Transverse colon (tissue), 4 donors: ENCODE data around the gene RNU6-9. TPM values are rescaled to one million over a fixed set of nuclear protein-coding genes. Genes with fewer than 3 reads are reported as not detected.
A peak's percentile ranks its signal among the peaks of the same experiment; 100 is the strongest.

ENCODE experiments used
- DNase-seq: peaks from one replicate; pipeline ENCODE4 v3.0.0-alpha.2; 2019
- H3K27ac ChIP-seq, 4 donors: fragments of 200-600 bp; sonication (generic); 2 replicates each; pipeline ENCODE4 v1.5.1; 2016 to 2018; ENCODE audit warnings: inconsistent platforms in 4 of 4
- H3K27me3 ChIP-seq: fragments of 200-600 bp; sonication (generic); 2 replicates; pipeline ENCODE4 v1.5.1; 2017; ENCODE audit warnings: inconsistent platforms
- H3K36me3 ChIP-seq, 4 donors: fragments of 200-600 bp; sonication (generic); 2 replicates each; pipeline ENCODE4 v1.5.1; 2017 to 2019; ENCODE audit warnings: inconsistent platforms in 4 of 4
- H3K4me1 ChIP-seq, 4 donors: fragments of 200-600 bp; sonication (generic); 2 replicates each; pipeline ENCODE4 v1.5.1; 2017 to 2020; ENCODE audit warnings: inconsistent platforms in 4 of 4
- H3K4me3 ChIP-seq, 4 donors: fragments of 200-600 bp; sonication (generic); 1 replicate in 1 of 4; 2 replicates in 3 of 4; pipeline versions ENCODE4 v1.5.1 to v1.6.1; 2017 to 2019; ENCODE audit warnings: inconsistent platforms in 4 of 4
- H3K9me3 ChIP-seq, 2 donors: fragments of 200-600 bp; sonication (generic); 2 replicates each; pipeline ENCODE4 v1.5.1; 2017 to 2019; ENCODE audit warnings: inconsistent platforms in 2 of 2
- EP300 ChIP-seq: sonication (generic); formaldehyde crosslinking; IDR thresholded peaks from one replicate; pipeline ENCODE4 v1.6.1; 2017; ENCODE audit warnings: antibody characterized with exemption, low read depth
- POLR2A ChIP-seq: fragments of 450-650 bp; IDR thresholded peaks from one replicate; pipeline ENCODE4 v1.6.1; 2016; ENCODE audit warnings: antibody characterized with exemption, mild to moderate bottlenecking, moderate library complexity
- POLR2AphosphoS5 ChIP-seq, 3 donors: sonication (generic); formaldehyde crosslinking; IDR thresholded peaks; one replicate each; pipeline ENCODE4 v1.6.1; 2016; ENCODE audit warnings: antibody characterized with exemption in 3 of 3
- WGBS, 2 donors: methylation state at CpG; one replicate each; pipeline ENCODE4 v1.1.5; 2018; ENCODE audit warnings: low coverage in 1 of 2; 5-methylcytosine and 5-hydroxymethylcytosine counted together
- in situ Hi-C, 4 donors: fragments of 200-750 bp; cut with MboI; loops; one replicate each; pipeline versions ENCODE4 v1.15.0 to v1.15.1; 2017; ENCODE audit warnings: low sequenced_read_pairs in 3 of 4, low pct_ligation_motif_present in 1 of 4, low pct_unique_long_range_greater_than_20kb in 1 of 4
- intact Hi-C: fragments of 100-400 bp; cut with DNase I; formaldehyde crosslinking; loops from one replicate; pipeline ENCODE4 v1.15.1; 2023; ENCODE audit warnings: low total_unique reads
- total RNA-seq, 4 donors: library from RNA; depleted of rRNA; stranded (reverse); fragments of >200 nt; gene quantifications; one replicate each; pipeline ENCODE4 v1.1.0, GENCODE V29; 2016
- TF ChIP-seq, protein P1 (sequence below), 5 experiments: fragments of 200-600 bp in 3 of 5; fragments of 450-650 bp in 2 of 5; sonication (generic) in 3 of 5; IDR thresholded peaks; 1 replicate in 2 of 5; 2 replicates in 3 of 5; pipeline ENCODE4 v1.5.1; 2016 to 2017; ENCODE audit warnings: antibody characterized with exemption in 5 of 5, inconsistent platforms in 3 of 5, mild to moderate bottlenecking in 2 of 5, moderate library complexity in 1 of 5

RNU6-9 gene
- total RNA-seq, 4 donors from 2014 or later: not detected

DNA sequence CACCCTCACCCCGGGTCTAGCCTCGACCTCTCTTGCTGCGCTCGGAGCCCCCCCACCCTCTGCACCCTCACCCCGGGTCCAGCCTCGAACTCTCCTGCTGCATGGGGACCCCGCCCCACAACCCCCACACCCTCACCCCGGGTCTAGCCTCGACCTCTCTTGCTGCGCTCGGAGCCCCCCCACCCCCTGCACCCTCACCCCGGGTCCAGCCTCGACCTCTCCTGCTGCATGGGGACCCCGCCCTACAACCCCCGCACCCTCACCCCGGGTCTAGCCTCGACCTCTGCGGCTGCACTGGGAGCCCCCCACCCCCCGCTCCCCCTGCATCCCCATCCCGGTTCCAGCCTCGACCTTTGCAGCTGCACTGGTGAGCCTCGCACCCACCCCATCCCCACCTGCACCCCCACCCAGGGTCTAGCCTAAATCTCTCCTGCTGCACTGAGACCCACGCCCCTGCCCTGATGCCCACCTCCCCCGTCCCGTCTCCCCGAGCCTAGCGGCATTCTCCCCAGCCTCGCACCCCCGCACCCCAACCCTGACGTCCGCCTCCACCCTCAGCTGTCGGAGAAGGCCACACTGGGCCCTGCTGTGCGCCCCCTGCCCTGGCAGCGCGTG, 32.0 kb upstream of the RNU6-9 start:
- intact Hi-C loops: loop anchor here (5.0 kb wide), 1 partner anchor 56 kb away; the partner anchor contains the start of gene KISS1R
- WGBS, 2 donors: 51% methylated on average over 22 of the region's 35 CpGs; no CpG with 5 or more reads in 1 of the 2 donors
- Histone ChIP-seq H3K36me3 (no peaks in the 10 kb centered on the region), H3K4me1 (peaks cover 6 to 46% (median 41%) of the 10 kb centered on the region in 4 donors), H3K27ac (peak overlapping the region in 2 of 4 donors; percentile 20 to 62), H3K27me3 (peaks cover 37% of the 10 kb centered on the region), H3K9me3 (no peaks in the 10 kb centered on the region), H3K4me3 (peak overlapping the region in 2 of 4 donors; percentile 39 to 45)
- TF ChIP-seq POLR2AphosphoS5 (IDR thresholded peaks at IDR 0.05) (no peak), EP300 (no peak), POLR2A (no peak)
- TF ChIP-seq, protein P1, sequence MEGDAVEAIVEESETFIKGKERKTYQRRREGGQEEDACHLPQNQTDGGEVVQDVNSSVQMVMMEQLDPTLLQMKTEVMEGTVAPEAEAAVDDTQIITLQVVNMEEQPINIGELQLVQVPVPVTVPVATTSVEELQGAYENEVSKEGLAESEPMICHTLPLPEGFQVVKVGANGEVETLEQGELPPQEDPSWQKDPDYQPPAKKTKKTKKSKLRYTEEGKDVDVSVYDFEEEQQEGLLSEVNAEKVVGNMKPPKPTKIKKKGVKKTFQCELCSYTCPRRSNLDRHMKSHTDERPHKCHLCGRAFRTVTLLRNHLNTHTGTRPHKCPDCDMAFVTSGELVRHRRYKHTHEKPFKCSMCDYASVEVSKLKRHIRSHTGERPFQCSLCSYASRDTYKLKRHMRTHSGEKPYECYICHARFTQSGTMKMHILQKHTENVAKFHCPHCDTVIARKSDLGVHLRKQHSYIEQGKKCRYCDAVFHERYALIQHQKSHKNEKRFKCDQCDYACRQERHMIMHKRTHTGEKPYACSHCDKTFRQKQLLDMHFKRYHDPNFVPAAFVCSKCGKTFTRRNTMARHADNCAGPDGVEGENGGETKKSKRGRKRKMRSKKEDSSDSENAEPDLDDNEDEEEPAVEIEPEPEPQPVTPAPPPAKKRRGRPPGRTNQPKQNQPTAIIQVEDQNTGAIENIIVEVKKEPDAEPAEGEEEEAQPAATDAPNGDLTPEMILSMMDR (IDR thresholded peaks at IDR 0.05): no peak
- in situ Hi-C loops: loop anchor here in 1 of 4 donors (25.0 kb wide), 1 partner anchor 126 kb away; the partner anchor contains the start of gene WDR18
- DNase-seq: no peak

DNA sequence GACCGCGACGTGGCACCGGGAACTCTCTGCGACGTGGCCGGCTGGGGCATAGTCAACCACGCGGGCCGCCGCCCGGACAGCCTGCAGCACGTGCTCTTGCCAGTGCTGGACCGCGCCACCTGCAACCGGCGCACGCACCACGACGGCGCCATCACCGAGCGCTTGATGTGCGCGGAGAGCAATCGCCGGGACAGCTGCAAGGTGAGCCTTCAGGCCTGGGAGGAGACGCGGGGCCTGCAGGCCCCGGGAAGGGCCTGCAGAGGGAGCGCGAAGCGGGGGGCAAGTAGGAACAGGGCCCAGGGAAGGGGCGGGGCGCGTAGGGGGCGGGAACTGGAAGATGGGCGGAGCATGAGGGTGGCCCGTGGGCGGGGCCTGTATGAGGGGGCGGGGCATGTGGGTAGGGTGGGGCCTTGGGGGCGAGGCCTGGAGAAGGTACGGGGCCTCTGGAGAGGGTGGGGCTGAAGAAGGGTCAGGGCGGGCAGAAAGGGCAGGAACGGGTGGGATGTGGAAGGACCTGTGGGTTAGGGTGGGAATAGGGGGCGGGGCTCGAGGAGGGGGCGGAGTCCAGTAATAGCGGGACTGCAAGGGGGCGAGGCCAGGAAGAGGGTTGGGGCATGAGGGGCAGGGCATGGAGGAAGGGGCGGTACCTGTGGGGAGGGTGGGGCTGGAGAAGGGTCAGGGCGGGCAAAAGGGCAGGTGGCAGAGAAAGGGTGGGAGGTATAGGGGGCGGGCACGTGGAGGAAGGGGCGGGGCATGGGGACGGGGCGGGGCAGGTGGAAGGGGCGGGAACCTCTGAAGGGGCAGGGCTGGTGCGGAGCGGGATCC, 31.3 kb upstream of the RNU6-9 start:
- DNase-seq: peak; percentile 66
- H3K4me3 ChIP-seq: peak overlapping the region in 1 of 4 donors; percentile 22
- 14 to 47% methylated on average over 4 to 35 of the region's 60 CpGs for WGBS, 2 donors
- intact Hi-C loops: loop anchor here (5.0 kb wide), 1 partner anchor 55 kb away; the partner anchor contains the start of gene KISS1R
- peak overlapping the region in 2 of 4 donors; percentile 20 to 39 for H3K27ac ChIP-seq
- H3K36me3 ChIP-seq: no peaks in the 10 kb centered on the region
- TF ChIP-seq, protein P1 (IDR thresholded peaks at IDR 0.05): peak in 2 of 5 experiments; percentile 14 to 19
- no peak for TF ChIP-seq POLR2A
- TF ChIP-seq EP300: no peak
- peaks cover 37% of the 10 kb centered on the region for H3K27me3 ChIP-seq
- peaks cover 6 to 46% (median 41%) of the 10 kb centered on the region in 4 donors for H3K4me1 ChIP-seq
- H3K9me3 ChIP-seq: no peaks in the 10 kb centered on the region
- in situ Hi-C loops: loop anchor here in 1 of 4 donors (25.0 kb wide), 1 partner anchor 125 kb away; the partner anchor contains the start of gene WDR18

DNA sequence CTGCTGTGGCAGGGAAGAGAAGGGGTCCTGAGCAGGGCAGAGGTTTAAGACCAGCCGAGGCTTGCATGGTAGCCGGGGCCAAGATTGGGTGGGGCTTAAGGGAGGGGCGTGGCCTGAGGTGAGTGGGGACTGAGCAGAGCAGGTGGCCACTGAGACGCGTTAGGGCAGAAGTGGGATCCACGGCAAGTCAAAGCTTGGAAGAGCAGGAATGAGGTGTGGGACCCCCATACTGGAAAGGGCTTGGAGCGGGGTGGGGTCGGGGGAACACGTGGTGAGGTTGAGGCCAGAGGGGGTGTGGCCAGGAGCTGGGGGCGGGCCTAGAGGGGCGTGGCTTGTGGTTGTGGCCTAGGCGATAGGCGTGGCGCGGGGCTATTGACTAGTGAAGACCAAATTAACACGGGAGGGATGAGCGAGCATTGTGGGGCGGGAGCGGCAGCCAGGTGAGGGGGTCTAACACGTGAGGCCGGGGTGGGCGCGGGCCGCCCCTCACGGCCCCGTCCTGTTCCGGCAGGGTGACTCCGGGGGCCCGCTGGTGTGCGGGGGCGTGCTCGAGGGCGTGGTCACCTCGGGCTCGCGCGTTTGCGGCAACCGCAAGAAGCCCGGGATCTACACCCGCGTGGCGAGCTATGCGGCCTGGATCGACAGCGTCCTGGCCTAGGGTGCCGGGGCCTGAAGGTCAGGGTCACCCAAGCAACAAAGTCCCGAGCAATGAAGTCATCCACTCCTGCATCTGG, 30.5 kb upstream of the RNU6-9 start:
- DNase-seq: peak; percentile 76
- in situ Hi-C loops (loop anchor here in 1 of 4 donors (25.0 kb wide), 1 partner anchor 125 kb away; the partner anchor contains the start of gene WDR18), intact Hi-C loops (loop anchor here (5.0 kb wide), 1 partner anchor 55 kb away; the partner anchor contains the start of gene KISS1R)
- Histone ChIP-seq H3K27ac (peak overlapping the region in 2 of 4 donors; percentile 46 to 55), H3K36me3 (peaks cover 0 to 2% (median 0%) of the 10 kb centered on the region in 4 donors), H3K4me1 (peaks cover 6 to 46% (median 41%) of the 10 kb centered on the region in 4 donors), H3K27me3 (peaks cover 37% of the 10 kb centered on the region), H3K4me3 (peak overlapping the region in 1 of 4 donors; percentile 22), H3K9me3 (no peaks in the 10 kb centered on the region)
- 13% methylated on average over 48 of the region's 48 CpGs; no CpG with 5 or more reads in 1 of the 2 donors for WGBS, 2 donors
- TF ChIP-seq POLR2AphosphoS5 (IDR thresholded peaks at IDR 0.05): no peak
- no peak for TF ChIP-seq EP300
- TF ChIP-seq, protein P1 (IDR thresholded peaks at IDR 0.05): no peak
- peak; percentile 8 for TF ChIP-seq POLR2A
